Progenitor cell of endocrine pancreas (in vitro differentiated cells): ENCODE data around the gene TM4SF20. TPM values are rescaled to one million over a fixed set of nuclear protein-coding genes. Genes with fewer than 3 reads are reported as not detected.

Experiments
- DNase-seq: peaks from one replicate; pipeline ENCODE4 v3.0.0; 2021; ENCODE audit warnings: low spot score; ENCODE audit not compliant: unreplicated experiment
- H3K27ac Mint-ChIP-seq: 2 replicates; pipeline ENCODE4 v1.8.0; 2021; ENCODE audit warnings: mild to moderate bottlenecking, moderate library complexity, mixed read lengths
- H3K27me3 Mint-ChIP-seq: 2 replicates; pipeline ENCODE4 v1.8.0; 2021; ENCODE audit warnings: mixed read lengths
- H3K36me3 Mint-ChIP-seq: 2 replicates; pipeline ENCODE4 v1.8.0; 2022; ENCODE audit warnings: mixed read lengths; ENCODE audit not compliant: insufficient read depth
- H3K4me1 Mint-ChIP-seq: 2 replicates; pipeline ENCODE4 v1.8.0; 2021; ENCODE audit warnings: low read depth, mixed read lengths
- H3K4me3 Mint-ChIP-seq: 2 replicates; pipeline ENCODE4 v1.8.0; 2021; ENCODE audit warnings: low read depth, mild to moderate bottlenecking, moderate library complexity, mixed read lengths
- H3K9me3 Mint-ChIP-seq: 2 replicates; pipeline ENCODE4 v1.8.0; 2021; ENCODE audit warnings: low read depth, mixed read lengths
- long read RNA-seq: library from polyadenylated mRNA; unstranded; transcript quantifications from one replicate; pipeline ENCODE4 v2.0.0, GENCODE V29; 2020
- total RNA-seq: library from RNA; stranded (reverse); gene quantifications from 2 replicates; pipeline ENCODE4 v1.2.1, GENCODE V29; 2021
- TF ChIP-seq, protein P1 (sequence below): fragments of 200-600 bp; sonication (generic); IDR thresholded peaks from one replicate; pipeline ENCODE4 v1.5.0; 2021; ENCODE audit warnings: antibody characterized with exemption, mild to moderate bottlenecking; ENCODE audit not compliant: unreplicated experiment

The TM4SF20 gene, protein sequence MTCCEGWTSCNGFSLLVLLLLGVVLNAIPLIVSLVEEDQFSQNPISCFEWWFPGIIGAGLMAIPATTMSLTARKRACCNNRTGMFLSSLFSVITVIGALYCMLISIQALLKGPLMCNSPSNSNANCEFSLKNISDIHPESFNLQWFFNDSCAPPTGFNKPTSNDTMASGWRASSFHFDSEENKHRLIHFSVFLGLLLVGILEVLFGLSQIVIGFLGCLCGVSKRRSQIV
- total RNA-seq: not detected in 2 replicates
- long read RNA-seq: 0 reads

DNA sequence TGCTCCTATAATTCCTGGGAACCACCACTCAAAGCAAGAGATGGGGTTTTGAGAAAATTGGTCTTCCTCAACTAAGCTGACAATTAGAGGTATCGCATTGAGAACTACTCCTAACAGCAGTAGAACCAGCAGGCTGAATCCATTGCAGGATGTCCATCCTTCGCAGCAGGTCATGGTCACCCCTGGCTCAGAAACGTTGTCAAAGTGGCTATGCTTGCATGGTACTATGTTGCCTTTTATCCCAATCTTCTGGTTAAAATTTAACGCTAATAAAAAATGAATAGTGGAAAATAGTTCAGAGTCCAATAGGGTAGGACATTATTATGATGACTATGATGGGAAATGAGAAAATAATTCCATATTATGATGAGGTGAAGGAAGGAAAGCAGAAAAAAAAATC, at the start of gene TM4SF20:
TM4SF20 (minus strand) TSS at position 212 of the 400 bp plus-strand sequence; CDS start at position 174, 38 bp downstream.
- Mint-ChIP-seq H3K4me1 (no peaks in the 10 kb centered on the region), H3K36me3 (no peaks in the 10 kb centered on the region), H3K27me3 (peaks cover 3% of the 10 kb centered on the region), H3K4me3 (no peak within 1 kb of the TSS), H3K27ac (no peak within 1 kb of the TSS), H3K9me3 (no peaks in the 10 kb centered on the region)
- TF ChIP-seq, protein P1, sequence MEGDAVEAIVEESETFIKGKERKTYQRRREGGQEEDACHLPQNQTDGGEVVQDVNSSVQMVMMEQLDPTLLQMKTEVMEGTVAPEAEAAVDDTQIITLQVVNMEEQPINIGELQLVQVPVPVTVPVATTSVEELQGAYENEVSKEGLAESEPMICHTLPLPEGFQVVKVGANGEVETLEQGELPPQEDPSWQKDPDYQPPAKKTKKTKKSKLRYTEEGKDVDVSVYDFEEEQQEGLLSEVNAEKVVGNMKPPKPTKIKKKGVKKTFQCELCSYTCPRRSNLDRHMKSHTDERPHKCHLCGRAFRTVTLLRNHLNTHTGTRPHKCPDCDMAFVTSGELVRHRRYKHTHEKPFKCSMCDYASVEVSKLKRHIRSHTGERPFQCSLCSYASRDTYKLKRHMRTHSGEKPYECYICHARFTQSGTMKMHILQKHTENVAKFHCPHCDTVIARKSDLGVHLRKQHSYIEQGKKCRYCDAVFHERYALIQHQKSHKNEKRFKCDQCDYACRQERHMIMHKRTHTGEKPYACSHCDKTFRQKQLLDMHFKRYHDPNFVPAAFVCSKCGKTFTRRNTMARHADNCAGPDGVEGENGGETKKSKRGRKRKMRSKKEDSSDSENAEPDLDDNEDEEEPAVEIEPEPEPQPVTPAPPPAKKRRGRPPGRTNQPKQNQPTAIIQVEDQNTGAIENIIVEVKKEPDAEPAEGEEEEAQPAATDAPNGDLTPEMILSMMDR: no peak
- DNase-seq: no peak

DNA sequence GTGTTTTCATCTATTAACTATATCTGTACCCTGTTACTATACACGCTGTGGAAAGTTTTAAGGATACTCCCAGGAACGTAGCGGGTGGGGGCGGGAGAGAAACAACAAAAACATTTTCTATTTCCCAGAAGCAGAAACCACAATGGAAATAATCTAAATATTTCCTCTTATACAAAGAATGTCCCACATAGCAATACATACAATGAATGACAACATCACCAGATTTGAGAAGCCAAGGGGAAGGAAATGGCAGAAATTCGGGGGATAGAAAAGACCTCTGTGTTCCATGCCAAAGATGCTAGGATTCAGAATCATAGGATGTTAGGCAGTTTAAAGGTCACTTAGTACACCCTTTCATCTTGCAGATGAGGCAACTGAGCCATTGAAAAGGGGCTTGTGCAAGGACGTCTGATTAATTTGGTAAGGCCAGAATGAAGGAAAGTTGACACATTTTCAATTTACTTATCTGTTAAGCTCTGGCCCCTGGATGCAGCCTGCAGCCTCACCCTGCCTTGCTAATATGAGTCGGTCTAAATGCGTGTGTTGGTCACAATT, 49.7 kb upstream of the TM4SF20 start:
- peaks cover 6% of the 10 kb centered on the region for H3K36me3 Mint-ChIP-seq
- H3K4me1 Mint-ChIP-seq: no peaks in the 10 kb centered on the region
- H3K4me3 Mint-ChIP-seq: no peak overlapping the region
- peaks cover 11% of the 10 kb centered on the region for H3K9me3 Mint-ChIP-seq
- no peaks in the 10 kb centered on the region for H3K27me3 Mint-ChIP-seq
- H3K27ac Mint-ChIP-seq: no peak overlapping the region
- DNase-seq: no peak
- TF ChIP-seq, protein P1: no peak

DNA sequence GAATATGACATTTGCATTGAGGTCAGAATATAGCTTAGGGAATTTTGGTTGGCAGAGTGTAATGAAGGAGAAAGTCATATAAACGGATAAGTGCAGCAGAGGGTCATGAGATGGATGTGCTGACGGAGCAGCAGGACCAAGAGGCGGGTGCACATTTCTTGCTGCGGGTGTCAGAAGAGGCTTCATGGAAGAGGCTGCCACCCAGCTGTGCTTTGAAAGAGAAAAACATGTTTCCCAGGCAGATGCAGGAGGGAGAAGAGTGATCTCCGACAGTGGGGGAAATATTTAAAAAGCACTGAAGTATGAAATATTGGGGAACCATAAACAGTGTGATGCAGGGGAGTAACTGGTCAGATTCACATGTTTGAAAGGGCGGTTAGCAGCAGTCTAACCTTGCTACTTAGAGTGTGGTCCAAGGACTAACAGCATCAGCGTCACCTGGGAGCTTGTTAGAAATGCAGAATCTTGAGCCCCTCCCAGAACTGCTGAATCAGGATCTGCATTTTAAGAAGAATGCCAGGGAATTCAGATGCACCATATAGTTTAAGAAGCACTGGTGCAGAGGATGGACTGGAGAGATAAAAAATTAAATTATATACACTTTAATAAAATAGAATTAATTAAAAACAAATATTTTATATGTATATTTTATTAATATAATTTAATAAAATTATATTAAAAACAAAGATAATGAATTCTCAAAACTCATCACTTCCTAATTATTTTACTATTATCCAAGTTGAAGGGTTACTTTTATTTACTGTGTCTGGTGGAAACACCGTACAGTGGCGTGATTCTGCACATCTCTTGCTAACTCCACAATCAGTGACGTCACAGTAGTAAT, 44.8 kb upstream of the TM4SF20 start:
- H3K4me1 Mint-ChIP-seq: peaks cover 3% of the 10 kb centered on the region
- no peak overlapping the region for H3K27ac Mint-ChIP-seq
- TF ChIP-seq, protein P1: no peak
- no peaks in the 10 kb centered on the region for H3K36me3 Mint-ChIP-seq
- H3K27me3 Mint-ChIP-seq: no peaks in the 10 kb centered on the region
- H3K9me3 Mint-ChIP-seq: no peaks in the 10 kb centered on the region
- no peak for DNase-seq
- no peak overlapping the region for H3K4me3 Mint-ChIP-seq

DNA sequence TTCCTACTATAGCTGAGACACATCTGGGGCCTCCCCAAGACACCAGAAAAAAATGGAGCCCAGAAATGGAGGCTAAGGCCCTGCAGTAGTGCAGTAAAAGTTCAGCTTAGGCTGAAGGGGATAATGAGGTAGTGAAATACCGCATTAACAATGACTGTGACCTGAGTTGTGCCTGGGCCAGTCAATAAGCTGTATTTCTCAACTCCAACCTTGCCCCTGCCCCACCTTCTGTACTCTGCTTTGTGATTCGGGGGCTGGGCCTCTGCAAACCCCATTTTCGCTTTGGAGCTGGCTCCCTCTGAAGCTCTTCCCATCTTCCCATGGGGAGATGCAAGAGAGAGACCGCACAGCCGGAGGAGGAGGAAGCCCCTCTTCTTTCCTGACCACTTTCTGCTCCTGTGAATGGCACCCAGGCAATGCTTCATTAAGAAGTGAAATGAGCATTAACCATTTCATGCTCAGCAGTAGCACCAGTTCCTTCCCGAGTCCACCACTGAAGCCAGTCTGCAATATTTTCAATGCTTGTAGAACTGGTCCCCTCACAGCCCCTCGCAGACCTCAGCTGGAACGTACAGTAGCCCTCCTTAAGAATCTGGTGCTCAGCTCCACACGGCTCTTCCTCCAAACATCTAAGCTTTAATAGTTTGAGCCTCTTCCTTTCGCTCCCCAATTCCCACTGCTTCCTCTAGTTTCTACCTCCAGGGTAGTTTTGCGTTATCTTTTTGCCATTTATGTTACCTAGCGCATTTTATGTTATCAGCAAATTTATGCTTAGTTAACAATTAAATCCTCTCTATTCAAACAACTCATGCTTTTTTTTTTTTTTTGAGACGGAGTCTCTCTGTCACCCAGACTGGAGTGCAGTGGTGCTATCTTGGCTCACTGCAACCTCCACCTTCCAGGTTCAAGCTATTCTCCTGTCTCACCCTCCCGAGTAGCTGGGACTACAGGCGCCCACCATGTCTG, 41.3 kb upstream of the TM4SF20 start:
- Mint-ChIP-seq H3K4me1 (peaks cover 3% of the 10 kb centered on the region), H3K36me3 (no peaks in the 10 kb centered on the region), H3K4me3 (no peak overlapping the region), H3K27ac (no peak overlapping the region), H3K9me3 (no peaks in the 10 kb centered on the region), H3K27me3 (no peaks in the 10 kb centered on the region)
- DNase-seq: no peak
- TF ChIP-seq, protein P1: no peak
